HPDE6-E6E7 (cell line): ENCODE data around the gene NTN3.
"Not testable (repeated sequence)": the region's sequence is repeated elsewhere in the genome, so short reads cannot be mapped to it uniquely, and the experiment has no call there.

ENCODE experiments used
- DNase-seq: peaks from one replicate; pipeline ENCODE4 v3.0.0; 2011; ENCODE audit warnings: missing footprints; ENCODE audit errors: extremely low spot score

Gene NTN3

DNA sequence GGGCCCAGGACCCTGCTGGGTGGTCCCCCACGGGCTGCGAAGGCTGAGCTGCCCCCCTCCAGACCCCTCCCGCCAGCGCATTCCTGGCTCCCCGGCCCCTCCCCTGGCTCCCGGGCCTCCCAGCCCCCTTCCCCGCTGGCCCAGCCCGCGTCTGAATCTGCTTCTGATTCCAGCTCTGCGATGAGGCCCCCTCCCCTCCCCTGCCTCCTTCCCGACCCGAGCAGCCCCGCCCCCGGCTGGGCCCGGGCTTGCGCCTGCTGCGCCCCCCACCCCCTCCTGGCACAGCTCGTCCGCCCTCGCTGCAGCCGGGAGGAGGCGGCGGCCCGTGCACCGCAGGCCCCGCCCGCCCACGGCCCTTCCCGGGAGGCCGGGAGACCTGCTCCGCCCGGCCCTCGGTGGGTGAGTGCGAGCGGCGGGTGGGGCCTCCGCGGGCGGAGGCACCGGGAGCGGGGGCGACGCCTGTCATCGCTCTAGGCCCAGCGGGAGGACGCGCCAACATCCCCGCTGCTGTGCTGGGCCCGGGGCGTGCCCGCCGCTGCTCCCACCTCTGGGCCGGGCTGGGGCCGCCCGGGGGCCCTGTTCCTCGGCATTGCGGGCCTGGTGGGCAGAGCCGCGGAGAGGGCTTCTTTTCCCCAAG is at the start of gene NTN3:
Gene NTN3, plus strand, starts transcription at position 282 of the 637 bp plus-strand sequence. CDS start 405 bp downstream, outside the sequence.
- DNase-seq, result no peak

DNA sequence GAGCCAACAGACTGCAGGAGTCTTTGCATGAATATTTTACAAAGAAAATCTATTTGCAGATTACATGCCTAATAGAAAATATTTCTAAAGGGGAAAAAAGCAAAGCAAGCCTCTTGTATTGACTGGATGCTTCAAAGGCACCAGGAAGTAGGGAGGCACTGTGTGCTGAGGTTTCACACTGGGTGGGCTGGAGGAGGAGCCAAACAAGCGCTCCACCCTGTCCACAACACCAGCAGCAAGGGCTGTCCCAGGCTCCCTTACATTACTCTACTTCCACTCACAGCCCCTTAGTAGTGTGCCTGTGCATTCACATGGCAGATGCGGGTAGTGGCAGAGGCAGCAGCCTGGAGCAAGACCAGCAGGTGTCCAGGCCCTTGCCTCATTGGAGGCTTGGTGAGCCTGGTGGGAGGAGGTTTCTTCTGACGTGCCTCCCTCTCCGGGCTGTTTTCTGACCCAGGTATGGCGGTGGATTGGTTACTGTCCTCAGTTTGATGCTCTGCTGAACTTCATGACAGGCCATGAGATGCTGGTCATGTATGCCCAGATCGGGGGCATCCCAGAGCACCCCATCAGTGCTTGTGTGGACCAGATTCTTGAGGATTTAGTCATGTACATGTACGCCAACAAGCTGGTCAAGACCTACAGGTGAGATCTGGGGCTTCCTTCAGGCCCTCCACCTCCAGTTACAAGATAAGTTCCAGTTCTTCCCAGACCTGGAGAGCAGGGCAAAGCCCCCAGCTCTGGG is 48.8 kb upstream of the NTN3 start:
- no peak for DNase-seq

DNA sequence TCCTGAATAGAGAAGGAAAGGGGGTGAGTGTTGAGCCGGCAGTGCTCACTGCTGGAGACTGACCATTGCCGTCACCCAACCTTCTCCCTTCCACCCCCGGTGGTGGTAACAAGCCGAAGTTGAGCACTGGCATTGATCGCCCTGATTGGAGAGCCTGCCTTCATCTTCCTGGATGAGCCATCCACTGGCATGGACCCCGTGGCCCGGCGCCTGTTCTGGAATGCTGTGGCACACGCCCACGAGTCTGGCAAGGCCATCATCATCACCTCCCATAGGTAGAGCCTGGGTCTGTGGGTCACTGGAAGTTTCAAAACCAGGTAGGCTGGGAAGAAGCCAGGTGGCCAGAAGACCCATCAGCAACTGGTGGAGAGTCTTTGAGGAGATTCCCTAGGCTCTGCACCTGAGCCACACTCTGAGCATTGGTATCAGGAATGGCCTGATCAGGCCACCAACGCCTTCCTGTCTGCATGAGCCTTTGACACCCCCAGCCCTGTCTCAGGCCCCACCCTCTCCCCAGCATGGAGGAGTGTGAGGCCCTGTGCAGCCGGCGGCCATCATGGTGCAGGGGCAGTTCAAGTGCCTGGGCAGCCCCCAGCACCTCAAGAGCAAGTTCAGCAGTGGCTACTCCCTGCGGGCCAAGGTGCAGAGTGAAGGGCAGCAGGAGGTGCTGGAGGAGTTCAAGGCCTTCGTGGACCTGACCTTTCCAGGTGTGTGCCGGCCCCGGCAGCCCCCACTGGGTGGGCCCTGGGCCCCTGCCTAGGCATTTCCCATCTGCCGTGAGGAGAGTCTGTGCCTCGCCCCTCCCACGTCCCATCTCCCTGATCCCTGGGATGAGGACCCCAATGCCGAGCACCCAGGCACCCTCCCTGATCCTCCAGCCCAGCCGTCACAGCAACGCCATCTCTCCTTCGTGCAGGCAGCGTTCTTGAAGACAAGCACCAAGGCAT is 46.8 kb upstream of the NTN3 start:
- DNase-seq, result no peak

DNA sequence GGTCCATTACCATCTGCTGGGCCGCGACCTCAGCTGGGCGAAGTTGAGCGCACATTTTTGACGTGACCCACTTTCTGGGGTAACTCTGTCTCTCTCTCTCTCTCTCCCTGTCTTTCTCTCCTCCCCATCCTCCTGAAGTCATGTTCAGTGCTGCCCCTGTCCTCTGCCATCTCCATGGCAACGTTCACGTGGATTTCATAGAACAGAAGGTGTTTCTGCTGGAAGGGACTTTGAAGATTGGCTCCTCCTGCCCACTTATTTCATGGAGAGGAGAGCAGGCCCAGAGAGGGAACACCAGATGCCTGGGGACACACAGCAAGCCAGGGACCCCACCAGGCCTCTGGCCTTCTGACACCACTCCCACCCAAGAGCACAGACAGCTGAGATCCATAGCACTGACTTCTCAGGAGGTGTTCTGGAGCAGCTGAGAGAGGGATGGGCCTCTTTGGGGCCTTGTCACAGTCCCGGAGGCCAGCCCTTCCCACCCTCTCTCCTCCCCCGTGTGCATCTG is 46.0 kb upstream of the NTN3 start:
- no peak for DNase-seq

- no peak for DNase-seq
These were observed 45.2 kb upstream of the NTN3 start for GRCh38 chr16:2425825-2426430.

- DNase-seq, result no peak
These were observed 44.1 kb upstream of the NTN3 start for GRCh38 chr16:2426941-2427361.

- DNase-seq, result no peak
These were observed 43.6 kb upstream of the NTN3 start for GRCh38 chr16:2427526-2427925.

DNA sequence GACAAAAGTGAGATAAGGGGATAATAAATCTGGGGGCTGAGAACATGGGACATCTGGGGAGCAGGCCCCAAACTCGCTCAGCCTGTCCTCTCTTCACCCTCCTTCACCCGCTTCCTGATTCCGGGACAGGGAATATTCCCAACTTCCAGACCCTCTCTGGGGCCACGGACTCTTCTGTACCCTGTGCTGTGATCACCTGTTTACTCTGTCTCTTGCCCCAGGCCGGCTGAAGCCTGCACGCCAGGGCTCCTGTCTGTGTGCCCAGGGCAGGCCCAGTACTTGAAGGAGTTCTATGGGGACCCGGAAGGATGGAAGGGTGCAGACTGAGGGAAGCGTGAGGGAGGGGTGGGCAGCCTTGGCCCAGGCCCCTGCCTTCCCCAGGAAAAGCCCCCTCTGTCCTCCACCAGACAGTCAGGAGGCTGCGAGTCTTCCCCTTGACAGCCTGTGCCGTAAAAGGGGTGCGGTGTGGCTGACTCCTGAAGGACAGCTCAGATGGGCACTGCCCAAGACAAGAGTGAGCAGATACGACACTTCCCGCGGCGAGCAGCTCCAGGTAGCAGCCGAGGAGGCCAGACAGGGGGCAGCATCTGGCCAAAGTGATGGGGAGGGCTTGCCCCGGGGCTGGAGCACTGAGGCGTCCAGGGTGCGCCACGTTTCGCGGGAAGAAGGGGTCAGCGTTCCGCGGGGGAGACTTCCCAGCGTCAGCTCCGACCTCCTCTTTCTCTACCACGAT is 42.9 kb upstream of the NTN3 start:
- peak; percentile 42 for DNase-seq

GRCh38 chr16:2428784-2429033 is 42.4 kb upstream of the NTN3 start:
- no peak for DNase-seq

GRCh38 chr16:2429034-2429770 is 41.9 kb upstream of the NTN3 start, which contains the start of gene CCNF:
CCNF (plus strand) TSS chr16:2429447; CDS start chr16:2429482, 35 bp downstream.
- peak; percentile 96 for DNase-seq

DNA sequence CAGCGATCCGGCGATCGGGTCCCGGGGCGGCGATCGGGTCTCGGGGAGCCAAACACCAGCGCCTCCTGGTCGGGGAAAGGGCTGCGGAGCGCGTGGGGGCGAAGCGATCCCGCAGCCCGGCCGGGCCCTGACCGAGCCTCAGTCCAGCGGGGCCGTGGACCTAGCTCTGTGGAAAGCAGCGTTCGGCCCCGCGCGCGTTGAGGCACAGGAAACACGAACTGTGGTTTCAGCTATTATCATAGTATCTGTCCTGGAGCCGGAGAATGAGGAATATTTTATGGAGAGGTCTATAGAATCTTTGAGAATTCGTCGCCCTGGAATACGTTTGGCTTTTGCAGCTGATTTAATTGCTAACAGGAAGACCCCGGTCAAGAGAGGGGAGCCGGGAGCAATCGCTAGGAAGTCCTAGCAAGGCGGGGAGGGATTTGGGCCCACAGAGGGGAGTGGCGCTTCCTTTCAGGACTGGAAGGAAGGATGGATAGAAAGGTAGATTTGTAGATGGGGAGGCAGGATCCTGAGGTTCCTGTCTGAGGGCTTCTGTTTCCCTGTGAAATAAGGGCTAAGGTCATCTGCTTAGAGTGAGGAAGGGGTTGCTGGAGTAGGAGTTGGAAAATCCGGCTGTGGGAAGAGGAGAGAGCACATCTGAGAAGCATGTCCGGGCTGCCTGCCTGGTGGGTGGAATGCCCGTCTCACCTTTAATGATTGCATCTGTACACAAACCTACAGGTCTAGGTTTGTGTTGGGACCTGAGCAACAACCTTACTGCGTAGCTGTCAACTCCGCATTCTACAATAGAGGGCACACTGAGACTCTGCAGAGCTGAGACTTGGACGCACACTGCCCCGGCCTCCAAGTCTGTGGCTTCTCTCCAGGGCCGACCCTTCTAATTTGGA is 41.1 kb upstream of the NTN3 start:
- DNase-seq, result no peak

- DNase-seq, result no peak
These were observed 38.8 kb upstream of the NTN3 start for GRCh38 chr16:2432286-2432685.

GRCh38 chr16:2432801-2433505 is 38.1 kb upstream of the NTN3 start:
- no peak for DNase-seq

- not testable (repeated sequence) for DNase-seq
These were observed 35.9 kb upstream of the NTN3 start for GRCh38 chr16:2435236-2435635.

DNA sequence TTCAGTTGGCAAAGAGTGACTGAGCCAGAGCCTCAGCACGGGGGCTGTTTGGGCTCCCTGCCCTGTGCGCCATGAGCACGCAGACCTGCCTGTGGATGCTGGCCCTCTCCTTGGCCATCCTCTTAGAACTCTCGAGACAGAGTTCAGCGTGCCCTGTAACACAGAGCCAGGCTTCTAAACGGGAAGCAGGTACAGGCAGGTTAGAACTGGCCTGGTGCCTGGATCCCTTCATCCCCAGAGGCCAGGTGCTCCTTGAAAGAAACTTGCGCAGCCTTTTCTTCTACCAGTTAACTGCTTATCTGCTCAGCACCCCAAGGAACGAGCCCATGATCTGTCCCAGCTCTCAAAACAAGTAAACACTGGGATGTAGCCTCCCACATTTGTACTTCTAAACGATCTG is 35.0 kb upstream of the NTN3 start:
- no peak for DNase-seq

- DNase-seq, result no peak
These were observed 33.9 kb upstream of the NTN3 start for GRCh38 chr16:2437032-2437790.

DNA sequence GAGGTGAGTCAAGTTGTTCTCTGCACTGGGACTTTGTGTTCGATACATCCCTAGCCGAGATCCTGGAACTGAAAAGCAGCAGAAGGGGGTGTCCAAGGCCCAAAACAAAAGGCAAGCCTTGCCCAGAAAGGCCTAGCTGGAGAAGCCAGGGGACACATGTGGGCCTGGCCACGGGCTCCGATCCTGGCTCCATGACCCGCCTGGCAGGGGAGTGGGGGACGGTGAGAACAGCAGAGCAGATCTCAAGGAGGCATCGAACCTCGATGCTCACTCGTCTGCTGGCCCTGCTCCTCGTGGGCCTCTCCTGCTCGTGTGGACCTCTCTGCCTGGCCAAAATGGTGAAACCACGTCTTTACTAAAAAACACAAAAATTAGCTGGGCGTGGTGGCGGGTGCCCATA is 33.0 kb upstream of the NTN3 start:
- DNase-seq, result no peak

GRCh38 chr16:2439598-2439997 is 31.5 kb upstream of the NTN3 start:
- DNase-seq, result no peak
